Right atrium auricular region (tissue), 2 donors: Measurements from ENCODE around the gene RFC1. TPM values are rescaled to one million over a fixed set of nuclear protein-coding genes. Genes with fewer than 3 reads are reported as not detected.
A peak's percentile ranks its signal among the peaks of the same experiment; 100 is the strongest.

Experiments
- DNase-seq: peaks from one replicate; pipeline ENCODE4 v3.0.0-alpha.2; 2019; ENCODE audit warnings: low spot score
- H3K27ac ChIP-seq, 2 donors: fragments of 200-600 bp; sonication (generic); 1 replicate in 1 of 2; 2 replicates in 1 of 2; pipeline ENCODE4 v1.5.1; 2016 to 2019
- H3K27me3 ChIP-seq, 2 donors: fragments of 200-600 bp; sonication (generic); one replicate each; pipeline versions ENCODE4 v1.5.1 to v1.6.0; 2017 to 2019
- H3K36me3 ChIP-seq: fragments of 200-600 bp; sonication (generic); one replicate; pipeline ENCODE4 v1.5.1; 2016
- H3K4me1 ChIP-seq, 2 donors: fragments of 200-600 bp; sonication (generic); one replicate each; pipeline versions ENCODE4 v1.5.1 to v1.6.0; 2017 to 2019
- H3K4me3 ChIP-seq, 2 donors: fragments of 200-600 bp; sonication (generic); 1 replicate in 1 of 2; 2 replicates in 1 of 2; pipeline ENCODE4 v1.5.1; 2017 to 2019; ENCODE audit warnings: mild to moderate bottlenecking in 1 of 2, moderate library complexity in 1 of 2
- H3K9me3 ChIP-seq, 2 donors: fragments of 200-600 bp; sonication (generic); one replicate each; pipeline ENCODE4 v1.5.1; 2019
- total RNA-seq, 2 donors: library from RNA; depleted of rRNA; stranded (reverse); fragments of >200 nt; gene quantifications; one replicate each; pipeline ENCODE4 v1.1.0, GENCODE V29; 2016
- TF ChIP-seq, protein P1 (sequence below), 2 donors: fragments of 200-600 bp; sonication (generic); IDR thresholded peaks; one replicate each; pipeline ENCODE4 v1.5.1; 2019; ENCODE audit warnings: antibody characterized with exemption in 2 of 2

RFC1 gene
- total RNA-seq, 2 donors from 2014 or later: 16.4 to 30.4 TPM

GRCh38 chr4:39324446-39324845 is 41.7 kb downstream of the RFC1 start:
- TF ChIP-seq, protein P1, sequence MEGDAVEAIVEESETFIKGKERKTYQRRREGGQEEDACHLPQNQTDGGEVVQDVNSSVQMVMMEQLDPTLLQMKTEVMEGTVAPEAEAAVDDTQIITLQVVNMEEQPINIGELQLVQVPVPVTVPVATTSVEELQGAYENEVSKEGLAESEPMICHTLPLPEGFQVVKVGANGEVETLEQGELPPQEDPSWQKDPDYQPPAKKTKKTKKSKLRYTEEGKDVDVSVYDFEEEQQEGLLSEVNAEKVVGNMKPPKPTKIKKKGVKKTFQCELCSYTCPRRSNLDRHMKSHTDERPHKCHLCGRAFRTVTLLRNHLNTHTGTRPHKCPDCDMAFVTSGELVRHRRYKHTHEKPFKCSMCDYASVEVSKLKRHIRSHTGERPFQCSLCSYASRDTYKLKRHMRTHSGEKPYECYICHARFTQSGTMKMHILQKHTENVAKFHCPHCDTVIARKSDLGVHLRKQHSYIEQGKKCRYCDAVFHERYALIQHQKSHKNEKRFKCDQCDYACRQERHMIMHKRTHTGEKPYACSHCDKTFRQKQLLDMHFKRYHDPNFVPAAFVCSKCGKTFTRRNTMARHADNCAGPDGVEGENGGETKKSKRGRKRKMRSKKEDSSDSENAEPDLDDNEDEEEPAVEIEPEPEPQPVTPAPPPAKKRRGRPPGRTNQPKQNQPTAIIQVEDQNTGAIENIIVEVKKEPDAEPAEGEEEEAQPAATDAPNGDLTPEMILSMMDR (IDR thresholded peaks at IDR 0.05): no peak
- H3K4me1 ChIP-seq: no peaks in the 10 kb centered on the region
- peaks cover 29% of the 10 kb centered on the region for H3K36me3 ChIP-seq
- H3K4me3 ChIP-seq: no peak overlapping the region
- no peaks in the 10 kb centered on the region for H3K9me3 ChIP-seq
- H3K27me3 ChIP-seq: no peaks in the 10 kb centered on the region
- no peak for DNase-seq
- no peak overlapping the region for H3K27ac ChIP-seq

GRCh38 chr4:39323821-39324220 is 42.3 kb downstream of the RFC1 start:
- H3K27ac ChIP-seq: no peak overlapping the region
- no peaks in the 10 kb centered on the region for H3K9me3 ChIP-seq
- H3K4me1 ChIP-seq: no peaks in the 10 kb centered on the region
- TF ChIP-seq, protein P1 (IDR thresholded peaks at IDR 0.05): no peak
- no peak for DNase-seq
- no peak overlapping the region for H3K4me3 ChIP-seq
- H3K27me3 ChIP-seq: no peaks in the 10 kb centered on the region
- peaks cover 29% of the 10 kb centered on the region for H3K36me3 ChIP-seq

- Histone ChIP-seq H3K4me1 (no peaks in the 10 kb centered on the region), H3K27me3 (no peaks in the 10 kb centered on the region), H3K4me3 (no peak overlapping the region), H3K36me3 (peaks cover 15% of the 10 kb centered on the region), H3K27ac (no peak overlapping the region), H3K9me3 (no peaks in the 10 kb centered on the region)
- TF ChIP-seq, protein P1 (IDR thresholded peaks at IDR 0.05): no peak
- DNase-seq: no peak
Observed at GRCh38 chr4:39320381-39321115, 45.6 kb downstream of the RFC1 start.

- no peak overlapping the region for H3K4me3 ChIP-seq
- no peaks in the 10 kb centered on the region for H3K27me3 ChIP-seq
- no peaks in the 10 kb centered on the region for H3K9me3 ChIP-seq
- DNase-seq: no peak
- TF ChIP-seq, protein P1 (IDR thresholded peaks at IDR 0.05): no peak
- no peaks in the 10 kb centered on the region for H3K4me1 ChIP-seq
- peaks cover 7% of the 10 kb centered on the region for H3K36me3 ChIP-seq
- no peak overlapping the region for H3K27ac ChIP-seq
Observed at GRCh38 chr4:39319676-39320075, 46.5 kb downstream of the RFC1 start.

GRCh38 chr4:39312816-39313215 is 53.3 kb downstream of the RFC1 start:
- no peak overlapping the region for H3K4me3 ChIP-seq
- no peaks in the 10 kb centered on the region for H3K9me3 ChIP-seq
- H3K27me3 ChIP-seq: no peaks in the 10 kb centered on the region
- TF ChIP-seq, protein P1 (IDR thresholded peaks at IDR 0.05): no peak
- peak overlapping the region; percentile 43 to 70 for H3K27ac ChIP-seq
- no peak for DNase-seq
- peaks cover 0 to 30% of the 10 kb centered on the region in 2 donors for H3K4me1 ChIP-seq
- H3K36me3 ChIP-seq: no peaks in the 10 kb centered on the region

GRCh38 chr4:39308611-39309010 is 57.6 kb downstream of the RFC1 start:
- H3K4me3 ChIP-seq: no peak overlapping the region
- H3K36me3 ChIP-seq: peaks cover 7% of the 10 kb centered on the region
- no peaks in the 10 kb centered on the region for H3K27me3 ChIP-seq
- peak overlapping the region; percentile 59 to 81 for H3K27ac ChIP-seq
- TF ChIP-seq, protein P1 (IDR thresholded peaks at IDR 0.05): no peak
- DNase-seq: no peak
- H3K4me1 ChIP-seq: peaks cover 0 to 42% of the 10 kb centered on the region in 2 donors
- no peaks in the 10 kb centered on the region for H3K9me3 ChIP-seq
